Heart left ventricle (tissue), 13 donors: Measurements from ENCODE around the gene SHC3.
A peak's percentile ranks its signal among the peaks of the same experiment; 100 is the strongest.

Experiments
- POLR2A ChIP-seq, 2 donors: fragments of 450-650 bp; IDR thresholded peaks; one replicate each; pipeline ENCODE4 v1.6.1; 2017; ENCODE audit warnings: antibody characterized with exemption in 2 of 2, mild to moderate bottlenecking in 2 of 2, moderate library complexity in 2 of 2
- TF ChIP-seq, protein P1 (sequence below), 12 donors: fragments of 200-600 bp; sonication (generic) in 4 of 12; IDR thresholded peaks; one replicate each; pipeline versions ENCODE4 v1.5.0 to v1.8.0; 2018 to 2022; ENCODE audit warnings: antibody characterized with exemption in 12 of 12, mild to moderate bottlenecking in 5 of 12
- donor health status: ischemic (EF 13 %, LVEDD 7.1; RV severe dilation, severe dysfunction).
- donor health status: DM: no; HTN: yes; CAD: no.
- donor health status: DM: no; HTN: no; CAD: no.
- donor health status: ischemic (EF 25% LVEDD 6.9; RV normal size, moderate dysfunction).
- donor health status: ischemic (EF 25% LVEDD 5.7; RV mildly dilated, moderate dysfunction).
- donor health status: ischemic (EF 35%, LVEDD 5.7; RV mildly dilated, moderate dysfunction).
- donor health status: nonischemic (EF 11% LVEDD 7.7; RV severe dilation, severe dysfunction).
- donor health status: DM: yes; HTN: yes; CAD: no.
- donor health status: PGD.
- donor health status: ischemic (EF 29% LVEDD 5.4; RV normal size, mild dysfunction).
- donor health status: nonischemic (EF 23%, LVEDD 6.1; RV moderate dilation, normal function).

DNA sequence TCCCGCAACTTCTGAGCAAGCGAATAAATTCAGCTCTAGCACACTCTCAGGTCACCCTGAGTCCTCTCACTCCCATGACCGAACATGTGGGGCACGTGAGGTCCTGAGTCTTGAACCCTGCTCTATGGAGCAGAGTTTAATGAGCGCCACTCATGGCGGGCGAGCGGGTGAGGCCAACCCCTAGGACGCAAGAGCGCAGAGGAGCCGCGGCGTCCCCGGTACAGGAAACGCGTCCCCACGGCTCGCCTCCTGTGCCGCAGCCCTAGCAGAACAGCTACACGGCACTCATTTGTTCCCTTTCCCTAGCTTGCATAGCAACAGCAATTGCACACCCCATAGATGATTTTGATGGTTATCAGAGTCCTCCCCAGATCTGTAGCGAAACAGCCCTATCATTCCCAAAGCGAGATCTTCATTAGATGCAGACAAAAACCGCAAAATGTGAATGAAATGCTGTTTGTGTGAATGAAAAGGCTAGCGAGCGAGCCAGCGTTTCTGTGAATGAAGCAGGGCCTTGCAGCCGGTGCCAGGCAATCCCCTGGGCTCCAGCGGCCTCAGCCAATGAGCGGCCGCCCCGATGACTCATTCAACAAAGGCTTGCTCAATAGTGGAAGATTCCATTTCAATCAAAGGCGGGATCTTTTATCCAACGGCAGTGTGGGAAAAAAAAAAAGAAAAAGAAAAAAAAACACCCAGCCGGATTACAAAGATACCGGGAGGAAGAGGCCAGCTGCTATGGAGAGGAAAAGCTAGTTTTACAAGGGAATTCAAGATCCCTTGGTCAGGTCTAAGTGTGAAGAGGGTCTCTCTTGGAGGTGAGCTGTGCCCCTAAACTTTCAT, 1.5 kb upstream of the SHC3 start:
- peak in 1 of 2 donors; percentile 61 for TF ChIP-seq POLR2A (IDR thresholded peaks at IDR 0.05)
- TF ChIP-seq, protein P1, sequence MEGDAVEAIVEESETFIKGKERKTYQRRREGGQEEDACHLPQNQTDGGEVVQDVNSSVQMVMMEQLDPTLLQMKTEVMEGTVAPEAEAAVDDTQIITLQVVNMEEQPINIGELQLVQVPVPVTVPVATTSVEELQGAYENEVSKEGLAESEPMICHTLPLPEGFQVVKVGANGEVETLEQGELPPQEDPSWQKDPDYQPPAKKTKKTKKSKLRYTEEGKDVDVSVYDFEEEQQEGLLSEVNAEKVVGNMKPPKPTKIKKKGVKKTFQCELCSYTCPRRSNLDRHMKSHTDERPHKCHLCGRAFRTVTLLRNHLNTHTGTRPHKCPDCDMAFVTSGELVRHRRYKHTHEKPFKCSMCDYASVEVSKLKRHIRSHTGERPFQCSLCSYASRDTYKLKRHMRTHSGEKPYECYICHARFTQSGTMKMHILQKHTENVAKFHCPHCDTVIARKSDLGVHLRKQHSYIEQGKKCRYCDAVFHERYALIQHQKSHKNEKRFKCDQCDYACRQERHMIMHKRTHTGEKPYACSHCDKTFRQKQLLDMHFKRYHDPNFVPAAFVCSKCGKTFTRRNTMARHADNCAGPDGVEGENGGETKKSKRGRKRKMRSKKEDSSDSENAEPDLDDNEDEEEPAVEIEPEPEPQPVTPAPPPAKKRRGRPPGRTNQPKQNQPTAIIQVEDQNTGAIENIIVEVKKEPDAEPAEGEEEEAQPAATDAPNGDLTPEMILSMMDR (IDR thresholded peaks at IDR 0.05) = no peak
